Measurements from ENCODE around the gene CDKN1B.

Gene CDKN1B

GRCh38 chr12:12724421-12725085, 7.4 kb downstream of the CDKN1B start:
- whole genome bisulfite sequencing: 0% methylated on average over 30 of the region's 46 CpGs
- Histone ChIP-seq H3K36me3 (ENCODE audit: control insufficient read depth in 1 of 2, insufficient read depth in 2 of 2, low read depth in 1 of 2, low read length in 2 of 2) (peaks cover 0 to 28% of the 10 kb centered on the region in 2 experiments), H3K18ac (ENCODE audit: low read depth in 1 of 2, low read length in 2 of 2) (peak overlapping the region; percentile 92 to 99), H3K23ac (ENCODE audit: low read length in 2 of 2) (peak overlapping the region; percentile 48 to 64), H2BK15ac (ENCODE audit: low read depth, poor library complexity, severe bottlenecking) (peak overlapping the region; percentile 97), H3K27ac (ENCODE audit: low read length, poor library complexity, severe bottlenecking) (peak overlapping the region; percentile 84), H4K8ac (ENCODE audit: low read length) (peak overlapping the region; percentile 54), H2BK5ac (ENCODE audit: low read depth, low read length, poor library complexity, severe bottlenecking) (peak overlapping the region; percentile 22), H3K9ac (ENCODE audit: low read length) (peak overlapping the region; percentile 97), H3K4ac (ENCODE audit: low read depth in 1 of 2, low read length in 2 of 2) (peak overlapping the region; percentile 66 to 95), H3K27me3 (ENCODE audit: control insufficient read depth in 1 of 2, insufficient read depth in 1 of 2, low read length in 2 of 2) (no peaks in the 10 kb centered on the region), H2AFZ (ENCODE audit: low read depth, low read length) (peak overlapping the region; percentile 85), H3K4me1 (ENCODE audit: control insufficient read depth, insufficient read depth, low read depth, low read length) (peaks cover 9% of the 10 kb centered on the region), H2AK5ac (ENCODE audit: low read length, severe bottlenecking) (no peak overlapping the region), H3K4me3 (ENCODE audit: insufficient read depth in 1 of 2, low read depth in 1 of 2, low read length in 2 of 2) (peak overlapping the region; percentile 81 to 85), H3K4me2 (ENCODE audit: low read length, poor library complexity, severe bottlenecking) (peak overlapping the region; percentile 73), H3K79me1 (replicated peaks; ENCODE audit: low read length, poor library complexity, severe bottlenecking) (peaks cover 10% of the 10 kb centered on the region), H3K9me3 (ENCODE audit: control insufficient read depth, low read length) (no peaks in the 10 kb centered on the region), H3K14ac (ENCODE audit: low read length in 2 of 2) (peak overlapping the region; percentile 58 to 91), H4K91ac (ENCODE audit: low read length) (peak overlapping the region; percentile 93), H2BK12ac (ENCODE audit: low read length in 2 of 2) (peak overlapping the region in 1 of 2 experiments; percentile 31), H2BK120ac (ENCODE audit: low read depth, low read length) (peak overlapping the region; percentile 97)
- peak; percentile 46 for DNase-seq

GRCh38 chr12:12725086-12725955, 8.2 kb downstream of the CDKN1B start:
- no peaks in the 10 kb centered on the region for H3K27me3 ChIP-seq (ENCODE audit: control insufficient read depth in 1 of 2, insufficient read depth in 1 of 2, low read length in 2 of 2)
- H3K27ac ChIP-seq (ENCODE audit: low read length, poor library complexity, severe bottlenecking): peak overlapping the region; percentile 84
- H4K91ac ChIP-seq (ENCODE audit: low read length): peak overlapping the region; percentile 34
- peak overlapping the region in 1 of 2 experiments; percentile 82 for H3K14ac ChIP-seq (ENCODE audit: low read length in 2 of 2)
- H3K18ac ChIP-seq (ENCODE audit: low read depth in 1 of 2, low read length in 2 of 2): peak overlapping the region; percentile 84 to 92
- H3K36me3 ChIP-seq (ENCODE audit: control insufficient read depth in 1 of 2, insufficient read depth in 2 of 2, low read depth in 1 of 2, low read length in 2 of 2): peaks cover 0 to 20% of the 10 kb centered on the region in 2 experiments
- H3K9ac ChIP-seq (ENCODE audit: low read length): peak overlapping the region; percentile 97
- no peaks in the 10 kb centered on the region for H3K9me3 ChIP-seq (ENCODE audit: control insufficient read depth, low read length)
- peak overlapping the region; percentile 96 for H2AFZ ChIP-seq (ENCODE audit: low read depth, low read length)
- no peak overlapping the region for H2AK5ac ChIP-seq (ENCODE audit: low read length, severe bottlenecking)
- peaks cover 14% of the 10 kb centered on the region for H3K79me1 ChIP-seq (replicated peaks; ENCODE audit: low read length, poor library complexity, severe bottlenecking)
- WGBS: 2% methylated on average over 36 of the region's 93 CpGs
- peak overlapping the region; percentile 66 to 75 for H3K4ac ChIP-seq (ENCODE audit: low read depth in 1 of 2, low read length in 2 of 2)
- H3K23ac ChIP-seq (ENCODE audit: low read length in 2 of 2): peak overlapping the region in 1 of 2 experiments; percentile 3
- peak overlapping the region; percentile 97 for H3K4me2 ChIP-seq (ENCODE audit: low read length, poor library complexity, severe bottlenecking)
- DNase-seq: peak; percentile 99
- peak overlapping the region; percentile 42 for H4K8ac ChIP-seq (ENCODE audit: low read length)
- H2BK12ac ChIP-seq (ENCODE audit: low read length in 2 of 2): peak overlapping the region in 1 of 2 experiments; percentile 84
- H2BK5ac ChIP-seq (ENCODE audit: low read depth, low read length, poor library complexity, severe bottlenecking): peak overlapping the region; percentile 22
- H2BK120ac ChIP-seq (ENCODE audit: low read depth, low read length): peak overlapping the region; percentile 97
- peak overlapping the region; percentile 63 for H2BK15ac ChIP-seq (ENCODE audit: low read depth, poor library complexity, severe bottlenecking)
- H3K4me3 ChIP-seq (ENCODE audit: insufficient read depth in 1 of 2, low read depth in 1 of 2, low read length in 2 of 2): peak overlapping the region; percentile 81 to 85
- peaks cover 11% of the 10 kb centered on the region for H3K4me1 ChIP-seq (ENCODE audit: control insufficient read depth, insufficient read depth, low read depth, low read length)

GRCh38 chr12:12725956-12726554, 8.9 kb downstream of the CDKN1B start:
- peak overlapping the region; percentile 96 for H2AFZ ChIP-seq (ENCODE audit: low read depth, low read length)
- no peak for DNase-seq
- no peak overlapping the region for H4K8ac ChIP-seq (ENCODE audit: low read length)
- peaks cover 0 to 14% of the 10 kb centered on the region in 2 experiments for H3K36me3 ChIP-seq (ENCODE audit: control insufficient read depth in 1 of 2, insufficient read depth in 2 of 2, low read depth in 1 of 2, low read length in 2 of 2)
- peak overlapping the region; percentile 81 to 85 for H3K4me3 ChIP-seq (ENCODE audit: insufficient read depth in 1 of 2, low read depth in 1 of 2, low read length in 2 of 2)
- H3K4ac ChIP-seq (ENCODE audit: low read depth in 1 of 2, low read length in 2 of 2): peak overlapping the region; percentile 35 to 75
- peak overlapping the region in 1 of 2 experiments; percentile 84 for H2BK12ac ChIP-seq (ENCODE audit: low read length in 2 of 2)
- H3K18ac ChIP-seq (ENCODE audit: low read depth in 1 of 2, low read length in 2 of 2): peak overlapping the region in 1 of 2 experiments; percentile 78
- peak overlapping the region; percentile 73 for H3K27ac ChIP-seq (ENCODE audit: low read length, poor library complexity, severe bottlenecking)
- peak overlapping the region; percentile 97 for H3K9ac ChIP-seq (ENCODE audit: low read length)
- peak overlapping the region; percentile 34 for H4K91ac ChIP-seq (ENCODE audit: low read length)
- H3K4me1 ChIP-seq (ENCODE audit: control insufficient read depth, insufficient read depth, low read depth, low read length): peaks cover 9% of the 10 kb centered on the region
- peak overlapping the region; percentile 97 for H3K4me2 ChIP-seq (ENCODE audit: low read length, poor library complexity, severe bottlenecking)
- 2% methylated on average over 15 of the region's 26 CpGs for WGBS
- H2AK5ac ChIP-seq (ENCODE audit: low read length, severe bottlenecking): no peak overlapping the region
- no peaks in the 10 kb centered on the region for H3K27me3 ChIP-seq (ENCODE audit: control insufficient read depth in 1 of 2, insufficient read depth in 1 of 2, low read length in 2 of 2)
- H3K79me1 ChIP-seq (replicated peaks; ENCODE audit: low read length, poor library complexity, severe bottlenecking): peaks cover 14% of the 10 kb centered on the region
- H2BK5ac ChIP-seq (ENCODE audit: low read depth, low read length, poor library complexity, severe bottlenecking): peak overlapping the region; percentile 15
- H2BK120ac ChIP-seq (ENCODE audit: low read depth, low read length): no peak overlapping the region
- H3K14ac ChIP-seq (ENCODE audit: low read length in 2 of 2): peak overlapping the region in 1 of 2 experiments; percentile 71
- no peak overlapping the region for H3K23ac ChIP-seq (ENCODE audit: low read length in 2 of 2)
- no peaks in the 10 kb centered on the region for H3K9me3 ChIP-seq (ENCODE audit: control insufficient read depth, low read length)
- H2BK15ac ChIP-seq (ENCODE audit: low read depth, poor library complexity, severe bottlenecking): peak overlapping the region; percentile 95
